Fibroblast of skin of abdomen (primary cell): ENCODE data around the gene SOX8.
A peak's percentile ranks its signal among the peaks of the same experiment; 100 is the strongest.

Source experiments
- DNase-seq: peaks from one replicate; pipeline ENCODE4 v3.0.0-alpha.2; 2013

Gene SOX8

DNA sequence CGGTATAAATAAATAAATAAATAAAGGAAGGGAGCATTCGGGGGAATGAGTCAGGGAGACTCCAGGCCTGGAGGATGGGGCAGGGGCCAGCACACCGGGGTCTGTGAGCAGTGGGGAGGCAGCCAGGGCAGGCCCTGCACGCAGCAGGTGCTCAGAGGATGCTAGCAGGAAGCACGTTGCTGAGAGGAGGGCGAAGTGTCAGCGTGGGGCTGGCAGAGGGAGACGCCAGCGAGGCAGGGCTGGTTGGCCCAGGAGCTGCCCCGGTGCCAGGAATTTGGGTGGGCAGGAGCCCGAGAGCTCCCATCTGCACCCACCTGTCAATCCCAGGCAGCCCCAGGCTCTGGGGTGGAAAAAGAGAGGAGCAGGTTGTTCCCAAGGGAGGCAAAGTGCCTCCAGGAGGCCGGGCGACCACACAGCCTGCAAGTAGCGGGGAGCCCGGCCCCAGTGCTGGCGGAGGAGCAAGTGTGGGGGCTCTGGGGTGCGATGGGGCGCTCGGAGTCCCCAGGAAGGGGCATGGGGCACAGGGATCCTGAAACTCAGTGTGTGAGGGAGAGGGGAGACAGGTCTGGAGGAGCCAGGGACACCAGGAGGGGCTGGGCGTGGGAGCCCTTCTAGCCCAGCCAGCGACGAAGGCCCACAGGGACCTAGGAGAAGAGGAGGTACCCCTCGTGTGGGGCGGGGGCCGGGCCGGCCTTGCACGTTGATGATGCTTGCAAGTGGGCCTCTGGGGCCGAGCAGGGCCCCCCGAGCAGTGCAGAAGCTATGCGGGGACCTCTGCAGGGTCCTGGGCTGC, 28.0 kb downstream of the SOX8 start:
- no peak for DNase-seq

DNA sequence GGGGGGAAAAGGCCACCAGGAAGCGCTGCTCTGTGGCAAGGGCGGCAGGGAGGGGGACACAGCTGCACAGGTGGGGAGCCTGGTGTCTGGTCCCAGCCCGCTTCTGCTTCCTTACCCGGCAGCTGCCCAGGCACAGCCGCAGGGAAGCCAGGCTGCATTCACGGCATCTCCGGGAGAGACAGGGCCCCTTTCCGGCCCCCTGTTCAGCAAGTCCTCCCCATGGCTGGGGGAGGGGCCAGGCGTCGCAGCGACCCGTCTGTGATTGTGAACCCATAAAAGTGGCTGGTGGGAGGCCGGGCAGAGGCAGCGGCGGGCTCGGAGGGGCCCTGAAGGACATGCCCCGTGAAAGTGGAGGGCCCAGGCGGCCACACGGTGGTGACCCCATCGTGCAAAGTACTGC, 28.7 kb downstream of the SOX8 start:
- DNase-seq: no peak

DNA sequence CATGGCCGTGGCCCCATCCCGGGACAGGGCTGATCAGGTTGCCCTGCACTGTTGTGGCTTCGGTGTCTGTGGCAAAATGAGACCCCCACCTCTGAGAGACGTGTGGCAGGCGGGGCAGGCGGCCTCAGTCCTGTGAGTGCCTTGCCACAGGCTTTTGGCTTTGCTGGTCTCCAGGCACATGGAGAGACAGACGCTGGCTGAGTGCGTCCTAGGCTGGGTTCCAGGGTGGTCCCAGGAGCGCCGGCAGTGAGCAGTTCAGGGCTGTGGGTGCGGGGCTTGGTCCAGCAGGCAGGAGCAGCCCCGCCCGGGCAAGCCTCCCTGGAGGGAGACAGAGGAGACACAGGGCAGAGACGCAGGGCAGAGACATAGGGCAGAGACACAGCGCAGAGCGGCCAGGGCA, 29.2 kb downstream of the SOX8 start:
- no peak for DNase-seq

DNA sequence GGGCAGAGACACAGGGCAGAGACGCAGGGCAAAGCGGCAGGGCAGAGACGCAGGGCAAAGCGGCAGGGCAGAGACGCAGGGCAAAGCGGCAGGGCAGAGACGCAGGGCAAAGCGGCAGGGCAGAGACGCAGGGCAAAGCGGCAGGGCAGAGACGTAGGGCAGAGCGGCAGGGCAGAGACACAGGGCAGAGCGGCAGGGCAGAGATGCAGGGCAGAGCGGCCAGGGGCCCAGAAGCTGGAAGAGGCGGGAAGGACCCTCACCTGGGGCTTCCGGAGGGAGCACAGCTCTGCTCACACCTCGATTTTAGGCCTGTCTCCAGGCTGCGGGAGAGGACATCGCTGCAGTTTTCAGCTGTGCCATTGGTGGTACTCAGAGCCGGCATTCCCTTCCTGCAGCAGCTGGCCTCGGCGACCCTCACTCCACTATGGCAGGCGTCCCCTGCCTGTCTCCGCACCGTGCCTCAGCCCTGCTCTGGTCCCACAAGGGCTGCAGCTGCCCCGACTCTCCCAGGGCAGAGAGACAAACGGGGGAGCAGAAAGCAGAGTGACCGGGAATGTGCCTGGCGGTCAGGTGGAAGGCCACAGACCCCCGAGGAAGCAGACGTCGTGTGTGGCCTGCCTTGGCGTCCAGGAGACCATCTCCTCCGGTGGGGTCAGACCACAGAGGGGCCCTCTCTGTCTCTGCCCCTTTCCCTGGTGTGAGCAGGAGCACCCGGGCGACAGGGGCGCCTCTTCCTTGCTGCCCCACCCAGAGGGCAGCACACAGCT, 29.9 kb downstream of the SOX8 start:
- no peak for DNase-seq

DNA sequence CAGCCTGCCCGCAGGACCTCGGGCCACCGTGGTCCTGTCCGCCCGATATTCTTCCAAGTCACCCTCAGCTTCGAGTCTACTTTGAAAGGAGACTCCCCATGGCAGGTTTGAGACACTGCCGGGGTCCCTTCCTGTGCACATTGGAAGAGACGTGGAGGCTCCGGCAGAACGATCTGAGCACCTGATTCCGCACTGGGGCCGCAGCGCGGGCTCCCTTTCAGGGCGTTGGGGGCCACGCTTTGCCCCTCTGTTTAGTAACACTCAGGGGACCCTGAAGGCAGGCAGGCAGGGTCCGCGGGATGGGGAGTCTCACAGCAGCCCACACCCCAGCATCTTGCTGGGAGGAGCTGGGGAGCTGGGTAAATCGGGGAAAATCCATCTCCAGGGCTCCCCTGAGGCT, 30.6 kb downstream of the SOX8 start:
- no peak for DNase-seq

DNA sequence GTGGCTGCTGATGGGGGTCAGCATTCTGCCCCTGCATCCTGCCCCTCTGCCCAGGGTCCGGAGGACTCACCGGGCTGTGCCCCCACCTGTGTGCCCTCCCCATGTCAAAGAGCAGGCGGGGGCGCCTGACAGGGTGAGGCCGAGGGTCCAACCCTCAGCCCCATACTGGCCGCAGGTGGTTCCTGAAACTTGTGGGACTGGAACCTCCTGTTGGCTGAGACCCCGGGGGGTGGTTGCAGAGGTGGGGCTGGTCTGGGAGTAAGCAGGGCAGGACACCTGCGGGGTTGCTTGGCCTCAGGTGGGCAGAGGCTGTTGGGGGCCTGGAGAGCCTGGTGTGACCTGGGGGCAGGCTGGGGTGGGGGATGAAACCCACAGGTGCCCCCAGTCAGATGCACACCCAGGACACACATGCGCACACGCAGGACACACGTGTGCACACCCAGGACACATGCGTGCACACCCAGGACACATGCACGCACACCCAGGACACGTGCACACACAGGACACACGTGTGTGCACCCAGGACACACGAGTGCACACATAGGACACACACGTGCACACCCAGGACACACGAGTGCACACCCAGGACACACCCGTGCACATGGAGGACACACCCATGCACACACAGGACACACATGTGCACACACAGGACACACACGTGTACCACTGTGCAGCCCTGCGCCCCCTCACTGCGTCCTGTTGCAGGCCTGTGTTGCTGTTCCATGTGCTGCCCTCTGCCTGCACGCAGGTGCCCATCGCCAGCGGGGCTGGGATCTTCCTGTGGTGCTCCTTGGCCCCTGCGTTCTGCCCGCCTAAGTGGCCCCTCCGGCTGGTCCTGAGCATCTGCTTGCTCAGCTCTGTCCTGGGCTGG, 31.4 kb downstream of the SOX8 start:
- no peak for DNase-seq

DNA sequence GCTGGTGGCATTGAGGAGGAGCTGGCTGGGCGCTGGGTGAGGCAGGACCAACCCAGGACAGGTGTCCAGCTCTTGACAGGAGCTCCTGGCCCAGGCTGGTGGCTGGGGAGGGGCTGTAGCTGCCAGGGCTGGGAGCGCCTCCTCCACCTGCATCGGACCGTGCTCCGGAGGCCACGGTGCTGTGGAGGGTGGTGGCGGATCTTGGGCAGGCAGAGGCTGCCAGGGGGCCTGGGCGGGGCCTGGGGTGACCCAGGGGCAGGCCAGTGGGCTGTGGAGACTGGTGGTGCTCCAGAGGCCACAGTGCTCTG, 32.0 kb downstream of the SOX8 start:
- no peak for DNase-seq

DNA sequence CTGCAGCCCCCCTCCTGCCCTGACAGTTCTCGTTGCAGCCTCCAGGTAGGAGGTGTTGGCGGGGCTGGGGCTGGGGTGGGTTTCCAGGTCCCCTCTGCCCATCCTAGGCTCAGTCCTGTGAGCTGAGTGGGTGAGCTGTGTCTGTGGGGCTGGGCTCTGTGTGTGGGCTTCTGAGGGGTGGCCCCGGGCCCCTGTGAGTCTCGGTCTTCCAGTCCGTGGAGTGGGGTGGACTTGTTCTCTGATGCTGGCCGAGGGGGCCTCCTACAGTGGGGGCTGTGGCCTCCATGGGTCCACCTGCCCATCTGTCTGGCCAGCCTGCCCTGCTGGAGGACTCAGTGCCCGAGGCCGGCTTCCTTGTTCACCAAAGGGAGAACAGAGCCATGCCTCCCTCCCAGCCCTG, 32.7 kb downstream of the SOX8 start:
- DNase-seq: no peak

DNA sequence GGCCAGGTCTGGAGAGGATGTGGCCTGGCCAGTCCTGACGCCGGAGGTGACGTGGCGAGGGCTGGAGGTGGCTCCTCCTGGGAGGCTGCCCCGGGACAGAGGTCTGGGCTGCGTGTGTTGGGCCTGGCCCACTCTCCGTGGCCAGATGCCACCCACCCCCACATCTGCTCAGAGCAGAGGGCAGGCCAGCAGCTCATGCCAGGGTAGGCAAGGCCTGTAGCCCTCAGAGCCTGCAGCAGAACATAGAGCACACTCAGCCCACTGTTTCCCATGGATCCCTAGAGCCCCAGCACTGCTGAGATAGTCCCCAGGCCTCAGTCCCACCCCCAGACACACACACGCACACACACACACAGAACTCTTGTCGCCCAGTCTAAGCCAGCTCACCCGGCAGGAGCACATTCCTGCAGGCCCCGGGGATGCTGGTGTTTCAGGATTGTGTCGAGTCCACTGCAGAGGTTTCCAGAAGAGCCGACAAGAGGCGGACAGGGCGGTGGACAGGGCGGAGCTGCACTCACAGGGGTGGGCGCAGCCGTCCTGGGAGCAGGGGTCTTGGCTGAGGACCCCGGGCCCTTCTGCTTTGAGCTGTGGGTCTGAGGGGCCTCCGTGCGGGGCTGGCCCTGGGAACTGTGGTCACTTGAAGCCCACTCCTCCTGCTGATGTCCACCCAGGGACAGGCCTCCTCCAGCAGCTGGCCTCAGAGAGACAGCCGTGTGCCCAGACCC, 33.4 kb downstream of the SOX8 start:
- no peak for DNase-seq

DNA sequence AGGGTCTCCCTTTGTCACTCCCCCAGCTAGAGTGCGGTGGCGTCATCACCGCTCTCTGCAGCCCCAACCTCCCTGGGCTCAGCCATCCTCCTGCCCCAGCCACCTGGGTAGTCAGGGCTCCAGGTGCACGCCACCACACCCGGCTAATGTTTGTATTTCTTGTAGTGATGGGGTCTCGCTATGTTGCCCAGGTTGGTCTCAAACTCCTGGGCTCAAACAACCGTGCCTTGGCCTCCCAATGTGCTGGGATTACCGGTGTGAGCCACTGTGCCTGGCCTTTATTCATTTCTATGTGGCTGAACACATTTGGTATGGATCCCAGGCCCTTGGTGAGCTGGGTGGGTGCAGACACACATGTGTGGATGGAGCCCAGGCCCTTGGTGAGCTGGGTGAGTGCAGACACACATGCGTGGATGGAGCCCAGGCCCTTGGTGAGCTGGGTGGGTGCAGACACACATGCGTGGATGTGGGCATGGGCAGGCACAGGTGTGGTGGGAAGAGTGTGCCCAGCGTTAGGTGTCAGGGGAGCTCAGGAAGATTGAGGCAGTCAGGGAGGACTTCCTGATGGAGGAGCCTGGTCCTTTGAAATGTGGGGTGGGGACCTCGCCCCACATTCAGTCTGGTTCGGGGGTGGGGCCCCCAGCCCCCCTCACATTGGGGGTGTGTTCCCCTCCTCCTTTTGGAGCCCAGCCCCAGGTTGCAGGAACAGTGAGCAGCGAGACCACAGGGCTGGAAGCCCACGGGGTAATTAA, 37.1 kb downstream of the SOX8 start:
- no peak for DNase-seq

DNA sequence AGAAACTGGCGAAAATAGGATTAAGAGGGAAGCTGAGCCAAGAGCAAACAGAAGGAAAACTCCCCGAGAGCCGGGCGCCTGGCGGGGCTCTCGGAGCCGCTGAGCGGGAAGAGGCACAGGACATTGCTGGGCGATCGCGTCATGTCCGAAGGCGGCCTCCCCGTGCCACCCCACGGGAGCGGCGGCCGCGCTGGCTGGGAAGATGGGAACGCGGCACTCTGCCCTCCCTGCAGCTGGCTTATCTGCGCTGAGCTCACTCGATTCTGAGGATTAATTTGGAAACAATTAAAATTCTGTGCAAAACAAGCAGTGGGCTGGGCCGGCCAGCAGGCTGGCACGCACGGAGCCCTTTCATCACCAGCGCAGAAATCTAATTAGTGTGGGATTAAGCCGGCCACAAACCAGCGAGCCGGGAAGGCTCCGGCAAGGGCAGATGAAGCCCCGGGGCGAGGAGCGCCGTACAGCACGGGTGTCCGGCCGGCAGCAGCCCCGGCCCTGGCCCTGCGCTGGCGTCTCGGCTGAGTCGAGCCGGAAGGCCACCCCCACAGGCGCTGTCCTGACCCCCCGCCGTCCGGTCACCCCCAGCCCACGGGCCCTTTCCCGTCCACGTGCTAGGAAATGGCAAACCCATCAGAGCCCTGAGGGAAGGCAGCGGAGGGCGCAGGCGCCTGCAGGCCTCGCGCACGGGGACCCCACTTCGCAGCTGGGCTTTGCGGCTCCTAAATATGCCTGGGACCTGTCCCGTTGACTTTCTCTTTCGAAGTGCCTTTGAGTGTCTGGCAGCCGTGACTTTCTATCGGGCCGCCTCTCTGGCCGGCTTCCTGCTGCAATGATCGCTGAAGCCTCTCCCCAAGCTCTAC, 37.9 kb downstream of the SOX8 start:
- peak; percentile 27 for DNase-seq

DNA sequence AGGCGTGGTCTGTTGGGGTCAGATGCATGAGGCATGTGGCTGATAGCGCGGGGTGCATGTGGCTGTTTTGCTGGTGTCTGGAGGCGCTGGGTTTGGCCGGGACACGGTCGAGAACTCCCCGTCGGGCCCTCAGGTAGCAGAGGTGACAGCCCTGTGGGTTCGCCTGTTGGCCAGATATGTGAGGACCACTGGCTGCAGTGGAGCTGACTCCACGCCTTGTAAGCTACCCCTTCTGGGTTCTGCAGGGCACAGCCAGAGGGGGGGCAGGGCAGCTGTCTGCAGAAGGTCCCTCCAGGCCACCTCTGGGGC, 38.5 kb downstream of the SOX8 start:
- no peak for DNase-seq

DNA sequence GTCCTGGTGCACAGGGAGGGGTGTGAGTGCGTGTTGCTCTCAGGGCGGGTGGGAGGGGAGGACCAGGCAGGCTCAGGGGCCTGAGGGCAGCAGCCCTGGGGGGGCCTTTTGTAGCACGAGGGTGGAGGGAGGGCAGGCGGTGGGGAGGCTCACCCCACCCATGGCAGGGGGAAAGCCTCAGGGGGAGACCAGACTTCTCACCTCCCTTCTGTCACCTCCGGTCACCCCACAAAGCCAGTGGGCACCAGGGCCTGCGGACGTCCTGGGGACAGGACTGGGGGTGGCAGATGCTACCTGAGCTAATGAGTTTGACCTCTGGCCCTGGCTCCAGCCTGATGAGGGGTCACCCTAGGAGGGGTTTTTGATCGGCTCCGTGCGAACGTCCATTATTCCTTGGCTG, 39.0 kb downstream of the SOX8 start:
- DNase-seq: no peak

DNA sequence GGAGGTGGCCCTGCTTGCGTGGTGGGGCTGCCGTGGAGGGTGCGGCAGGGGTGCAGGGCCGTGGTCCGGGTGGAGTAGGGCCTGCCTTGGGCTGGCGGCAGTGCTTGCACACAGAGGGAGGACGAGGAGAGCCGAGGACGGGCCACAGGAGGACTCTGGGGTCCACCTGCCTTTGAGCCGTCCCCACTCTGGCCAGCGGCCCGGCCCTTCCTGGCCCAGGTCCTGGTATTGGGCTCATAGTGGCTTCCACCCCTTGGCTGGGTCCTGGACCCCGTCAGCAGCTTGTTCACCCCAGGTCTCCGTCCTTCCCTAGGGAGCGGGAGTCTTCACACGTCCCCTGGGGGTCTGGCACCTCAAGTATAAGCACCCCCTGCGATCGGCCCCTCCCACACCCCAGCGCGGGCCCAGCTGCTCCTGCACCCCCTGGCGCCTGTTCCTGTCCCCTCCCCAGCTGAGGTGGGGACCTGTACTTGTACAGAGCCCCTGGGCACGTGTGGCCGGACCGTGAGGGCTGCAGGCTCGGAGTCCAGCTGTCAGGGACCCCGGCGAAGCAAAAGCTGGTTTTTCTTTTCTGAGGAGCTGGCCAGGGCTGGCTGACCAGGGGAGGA, 40.1 kb downstream of the SOX8 start:
- DNase-seq: no peak

DNA sequence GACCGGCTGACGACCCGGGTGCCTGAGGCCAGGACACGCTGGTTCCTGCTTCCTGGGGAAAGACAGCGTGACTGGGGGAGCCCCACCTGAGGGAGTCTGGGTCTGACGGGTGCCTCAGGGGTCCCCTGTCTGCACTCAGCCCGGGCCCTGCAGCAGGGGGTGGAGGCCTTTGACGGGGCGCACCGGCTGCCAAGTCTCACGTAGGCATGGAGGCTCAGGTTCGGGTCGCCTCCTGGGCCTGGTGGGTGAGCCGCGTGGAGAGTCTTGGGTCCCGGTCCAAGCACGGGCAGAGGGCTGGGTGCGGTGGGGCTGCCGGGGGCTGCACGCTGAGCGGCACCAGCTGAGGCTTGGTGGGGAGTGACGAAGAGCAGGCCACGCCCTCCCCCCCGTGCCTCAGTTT, 40.9 kb downstream of the SOX8 start:
- DNase-seq: no peak

DNA sequence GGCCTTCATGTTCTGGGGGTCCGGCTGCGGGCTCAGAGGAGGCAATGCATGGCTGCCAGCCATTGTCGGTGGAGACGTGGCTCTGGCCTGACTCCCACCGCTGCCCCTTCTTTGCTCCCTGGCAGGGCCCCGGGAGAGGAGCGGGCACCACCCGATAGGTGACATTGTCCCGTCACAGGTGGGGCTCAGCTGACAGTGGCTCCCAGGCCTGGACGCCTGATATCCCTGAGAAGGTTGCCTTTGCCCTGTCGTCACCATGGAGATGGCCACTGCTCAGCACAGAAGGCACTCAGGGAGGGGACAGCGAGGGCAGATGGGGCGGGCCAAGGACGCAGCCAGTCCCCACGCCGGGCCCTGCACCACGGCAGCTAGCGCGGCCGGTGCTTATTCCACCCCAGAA, 42.6 kb downstream of the SOX8 start:
- no peak for DNase-seq

DNA sequence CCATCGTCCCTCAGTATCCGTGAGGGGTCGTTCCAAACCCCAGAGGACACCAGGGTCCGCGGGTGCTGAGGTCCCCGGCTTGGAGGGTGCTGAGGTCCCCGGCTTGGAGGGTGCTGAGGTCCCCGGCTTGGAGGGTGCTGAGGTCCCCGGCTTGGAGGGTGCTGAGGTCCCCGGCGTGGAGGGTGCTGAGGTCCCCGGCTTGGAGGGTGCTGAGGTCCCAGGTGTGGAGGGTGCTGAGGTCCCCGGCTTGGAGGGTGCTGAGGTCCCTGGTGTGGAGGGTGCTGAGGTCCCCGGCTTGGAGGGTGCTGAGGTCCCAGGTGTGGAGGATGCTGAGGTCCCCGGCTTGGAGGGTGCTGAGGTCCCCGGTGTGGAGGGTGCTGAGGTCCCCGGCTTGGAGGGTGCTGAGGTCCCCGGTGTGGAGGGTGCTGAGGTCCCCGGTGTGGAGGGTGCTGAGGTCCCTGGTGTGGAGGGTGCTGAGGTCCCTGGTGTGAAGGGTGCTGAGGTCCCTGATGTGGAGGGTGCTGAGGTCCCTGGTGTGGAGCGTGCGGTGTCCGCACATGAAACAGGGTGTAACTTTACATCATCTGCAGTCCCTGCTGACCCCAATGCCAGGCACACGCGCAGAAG, 43.7 kb downstream of the SOX8 start:
- DNase-seq: peak; percentile 23

DNA sequence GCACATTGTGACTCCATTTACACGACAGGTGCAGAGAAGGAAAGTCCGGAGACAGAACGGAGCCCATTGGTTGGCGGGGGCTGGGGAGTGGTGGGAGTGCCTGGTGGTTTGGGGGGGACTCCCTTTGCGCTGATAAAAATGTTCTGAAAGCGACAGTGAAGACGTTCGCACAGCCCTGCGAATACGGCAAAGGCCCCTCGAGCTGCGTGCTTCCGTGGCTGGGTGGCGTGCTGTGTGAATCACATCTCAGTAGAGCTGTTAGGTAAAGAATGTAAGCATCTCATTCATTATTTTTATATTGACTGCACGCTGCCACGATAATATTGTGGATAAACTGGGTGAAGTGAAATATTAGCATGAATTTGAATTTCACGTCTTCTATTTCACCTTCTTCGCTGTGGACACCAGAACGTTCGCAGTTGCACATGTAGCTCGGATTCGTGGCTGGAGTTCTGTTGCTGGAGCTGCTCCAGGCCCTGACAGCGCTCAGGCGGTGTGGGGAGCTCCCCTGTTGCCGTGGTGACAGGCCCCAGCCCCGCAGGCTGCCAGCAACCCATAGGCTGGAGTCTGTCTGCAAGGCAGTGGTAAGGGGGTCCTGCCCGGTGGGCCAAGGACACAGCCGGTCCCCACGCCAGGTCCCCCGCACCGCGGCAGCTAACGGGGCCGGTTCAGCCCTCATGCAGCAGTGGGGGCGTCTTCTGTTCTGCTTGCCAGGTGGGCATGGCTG, 44.6 kb downstream of the SOX8 start:
- no peak for DNase-seq

DNA sequence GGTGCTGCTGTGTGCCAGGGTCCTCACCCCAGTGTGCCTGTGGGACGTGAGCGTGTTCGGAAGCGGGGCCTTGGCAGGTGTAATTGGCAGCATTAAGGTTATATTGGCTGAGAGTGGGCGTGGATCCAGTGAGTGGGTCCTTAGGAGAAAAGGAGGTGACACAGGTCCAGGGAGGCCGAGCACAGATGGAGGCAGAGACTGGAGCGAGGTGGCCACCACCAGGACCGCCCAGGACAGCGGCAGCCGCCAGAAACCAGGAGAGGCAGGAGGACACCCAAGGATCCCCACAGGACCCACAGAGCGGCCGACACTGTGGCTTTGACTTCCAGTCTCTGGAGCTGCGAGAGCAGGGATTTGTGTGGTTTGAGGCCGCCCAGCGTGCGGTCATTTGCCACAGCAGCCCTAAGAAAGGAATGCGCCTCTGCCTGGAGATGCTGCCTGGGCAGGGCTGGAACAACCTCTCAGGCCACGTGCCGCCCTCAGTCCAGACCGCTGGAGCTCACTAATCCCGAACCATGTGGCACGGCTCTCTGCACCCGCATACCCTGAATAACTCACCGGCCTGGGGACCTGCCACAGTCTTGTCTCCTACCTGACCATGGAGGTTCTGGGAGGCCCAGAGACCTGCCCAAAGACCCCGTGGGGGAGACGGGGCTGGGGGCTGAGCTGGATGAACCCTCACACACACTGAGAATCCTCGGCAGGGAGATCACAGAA, 45.4 kb downstream of the SOX8 start:
- no peak for DNase-seq
